ENCODE measurements around the gene LEUTX.
"Not testable (repeated sequence)": the region's sequence is repeated elsewhere in the genome, so short reads cannot be mapped to it uniquely, and the experiment has no call there.

LEUTX gene

DNA sequence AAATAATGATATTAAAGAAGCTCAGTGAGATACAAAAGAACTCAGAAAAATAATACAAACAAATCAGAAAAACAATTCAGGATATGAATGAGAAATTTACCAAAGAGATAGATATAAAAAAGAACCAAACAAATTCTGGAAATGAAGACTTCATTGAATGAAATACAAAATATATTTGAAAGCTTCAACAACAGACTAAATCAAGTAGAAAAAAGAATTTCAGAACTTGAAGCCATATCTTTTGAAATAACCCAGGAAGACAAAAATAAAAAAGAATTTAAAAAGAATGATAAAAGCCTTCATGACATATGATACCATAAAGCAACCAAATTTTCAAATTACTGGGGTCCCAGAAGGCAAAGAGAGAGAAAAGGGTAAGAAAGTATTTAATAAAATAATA, 9.6 kb downstream of the LEUTX start:
- DNase-seq = no peak

GRCh38 chr19:39792999-39793546, 14.4 kb downstream of the LEUTX start:
- DNase-seq = peak; percentile 70

DNA sequence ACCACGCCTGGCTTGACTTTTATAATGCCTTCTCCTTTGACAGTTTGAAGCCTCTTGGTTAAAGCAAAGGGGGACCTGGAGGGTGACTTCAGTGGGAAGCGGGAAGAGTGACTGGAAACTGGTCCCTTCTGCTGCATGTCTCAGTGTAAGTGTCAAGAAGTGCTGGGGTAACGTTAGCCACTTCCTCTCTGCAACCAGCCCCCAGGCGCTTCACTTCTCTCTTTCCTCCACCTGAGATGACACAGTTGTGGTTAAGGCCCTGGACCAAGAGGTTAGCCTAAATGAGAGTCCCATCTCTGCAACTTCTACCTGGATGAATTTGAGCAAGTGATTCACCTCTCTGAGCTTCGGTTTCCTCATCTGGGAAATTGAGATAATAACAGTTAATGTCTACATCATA, 16.3 kb downstream of the LEUTX start:
- DNase-seq = no peak

DNA sequence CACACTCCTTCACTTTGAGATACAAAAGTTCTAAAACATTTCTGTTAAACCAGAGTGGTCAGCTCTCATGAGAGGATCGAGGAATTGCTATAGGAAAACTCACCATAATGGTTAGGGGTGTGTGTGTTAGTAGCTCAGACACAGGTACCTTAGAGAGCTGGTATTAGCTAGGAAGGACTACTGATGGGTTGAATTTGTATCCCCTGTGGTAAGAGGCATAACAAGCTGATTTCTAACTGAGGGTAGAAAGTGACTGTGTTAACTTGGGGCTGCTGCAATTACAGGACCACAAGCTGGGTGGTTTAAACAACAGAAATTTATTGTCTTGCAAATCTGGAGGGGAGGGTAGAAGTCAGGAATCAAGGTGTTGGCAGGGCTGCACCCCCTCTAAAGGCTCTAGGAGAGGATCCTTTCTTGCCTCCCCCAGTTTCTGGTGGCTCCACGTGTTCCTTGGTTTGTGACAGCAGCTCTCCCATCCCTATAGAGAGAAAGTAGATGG, 17.4 kb downstream of the LEUTX start:
- no peak for DNase-seq

- no peak for DNase-seq
Measured at GRCh38 chr19:39797083-39797482, 18.4 kb downstream of the LEUTX start.

GRCh38 chr19:39802958-39803357, 24.3 kb downstream of the LEUTX start:
- DNase-seq = no peak

GRCh38 chr19:39805104-39805503, 26.4 kb downstream of the LEUTX start:
- no peak for DNase-seq

- no peak for DNase-seq
Measured at GRCh38 chr19:39807846-39808364, 29.3 kb downstream of the LEUTX start.

- not testable (repeated sequence) for DNase-seq
Measured at GRCh38 chr19:39808688-39809087, 30.0 kb downstream of the LEUTX start.

GRCh38 chr19:39809368-39809767, 30.7 kb downstream of the LEUTX start:
- DNase-seq = no peak

DNA sequence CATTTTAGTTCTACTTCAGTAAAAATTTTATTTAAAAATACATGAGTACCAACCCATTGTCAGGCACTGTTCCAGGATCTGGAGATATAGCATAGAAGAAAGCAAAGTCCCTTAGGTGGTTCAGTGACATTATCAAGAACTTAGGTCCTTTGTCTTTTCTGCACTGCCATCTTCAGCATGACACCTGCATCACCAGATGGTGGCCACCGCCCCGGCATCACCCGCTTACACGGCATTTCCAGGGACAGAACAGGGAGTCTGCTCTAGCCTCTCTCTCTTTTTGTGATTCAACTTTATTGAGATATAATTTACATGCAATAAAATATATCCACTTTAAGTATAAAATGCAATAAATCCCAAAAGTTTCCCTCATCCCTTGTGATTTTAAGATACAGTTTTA, 31.8 kb downstream of the LEUTX start:
- no peak for DNase-seq

DNA sequence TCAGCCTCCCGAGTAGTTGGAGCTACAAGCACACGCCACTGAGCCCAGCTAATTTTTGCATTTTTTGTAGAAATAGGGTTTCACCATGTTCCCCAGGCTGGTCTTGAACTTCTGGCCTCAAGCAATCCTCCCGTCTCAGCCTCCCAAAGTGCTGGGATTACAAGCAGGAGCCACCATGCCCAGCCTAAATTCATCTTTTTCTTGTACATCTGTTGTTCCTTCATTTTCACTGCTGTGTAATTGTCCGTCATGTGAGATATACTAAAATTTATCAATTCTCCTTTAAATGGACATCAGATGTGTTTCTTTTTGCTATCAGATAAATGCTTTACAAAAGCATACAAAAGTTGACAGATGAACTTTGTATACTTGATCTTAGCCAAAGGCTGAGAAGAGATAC, 32.4 kb downstream of the LEUTX start:
- no peak for DNase-seq

DNA sequence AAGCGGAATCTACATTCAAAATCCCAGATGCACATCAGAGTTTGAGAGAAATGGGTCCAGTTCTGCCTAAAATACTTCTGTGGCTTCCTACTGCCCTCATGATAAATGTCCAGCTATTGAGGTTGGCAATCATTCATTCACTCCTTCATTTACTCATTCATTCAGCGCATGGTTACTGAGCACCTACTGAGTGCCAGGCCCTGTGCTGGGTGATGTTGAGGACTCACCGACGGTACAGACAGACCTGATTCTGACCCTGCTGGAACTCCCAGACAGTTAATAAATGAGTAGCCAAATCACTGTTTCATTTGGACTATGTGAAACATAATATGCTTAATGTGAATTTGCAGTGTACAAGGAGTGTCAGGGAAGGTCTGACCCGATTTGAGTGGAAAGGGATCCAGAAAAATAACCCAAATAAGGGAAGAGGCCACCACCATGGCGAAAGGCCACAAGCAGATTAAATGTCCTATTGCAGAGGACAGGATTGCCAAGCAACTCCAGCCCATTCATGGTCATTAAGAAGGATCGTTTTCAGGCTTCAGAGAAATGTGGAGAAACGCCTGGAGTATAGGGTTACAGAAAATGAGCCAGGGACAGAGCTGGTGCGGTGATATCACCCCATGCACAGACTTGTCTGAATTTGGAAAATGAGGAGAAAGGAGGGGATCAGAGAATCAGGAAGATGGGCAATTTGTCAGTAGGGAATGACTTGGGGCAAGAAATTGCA, 34.8 kb downstream of the LEUTX start:
- no peak for DNase-seq

DNA sequence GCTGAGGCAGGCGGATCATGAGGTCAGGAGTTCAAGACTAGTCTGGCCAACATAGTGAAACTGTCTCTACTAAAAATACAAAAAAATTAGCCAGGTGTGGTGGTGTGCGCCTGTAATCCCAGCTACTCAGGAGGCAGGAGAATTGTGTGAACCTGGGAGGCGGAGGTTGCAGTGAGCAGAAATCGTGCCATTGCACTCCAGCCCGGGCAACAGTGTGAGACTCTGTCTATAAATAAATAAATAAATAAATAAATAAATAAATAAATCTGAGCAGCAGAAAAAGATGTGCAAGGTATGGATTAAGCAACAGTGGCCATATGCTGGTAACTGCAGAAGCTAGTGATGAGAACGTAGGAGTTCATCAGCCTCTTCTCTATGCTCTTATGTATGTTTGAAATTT, 35.5 kb downstream of the LEUTX start:
- DNase-seq = not testable (repeated sequence)

GRCh38 chr19:39814595-39814994, 35.9 kb downstream of the LEUTX start:
- no peak for DNase-seq

GRCh38 chr19:39816287-39817048, 37.8 kb downstream of the LEUTX start:
- DNase-seq = no peak

DNA sequence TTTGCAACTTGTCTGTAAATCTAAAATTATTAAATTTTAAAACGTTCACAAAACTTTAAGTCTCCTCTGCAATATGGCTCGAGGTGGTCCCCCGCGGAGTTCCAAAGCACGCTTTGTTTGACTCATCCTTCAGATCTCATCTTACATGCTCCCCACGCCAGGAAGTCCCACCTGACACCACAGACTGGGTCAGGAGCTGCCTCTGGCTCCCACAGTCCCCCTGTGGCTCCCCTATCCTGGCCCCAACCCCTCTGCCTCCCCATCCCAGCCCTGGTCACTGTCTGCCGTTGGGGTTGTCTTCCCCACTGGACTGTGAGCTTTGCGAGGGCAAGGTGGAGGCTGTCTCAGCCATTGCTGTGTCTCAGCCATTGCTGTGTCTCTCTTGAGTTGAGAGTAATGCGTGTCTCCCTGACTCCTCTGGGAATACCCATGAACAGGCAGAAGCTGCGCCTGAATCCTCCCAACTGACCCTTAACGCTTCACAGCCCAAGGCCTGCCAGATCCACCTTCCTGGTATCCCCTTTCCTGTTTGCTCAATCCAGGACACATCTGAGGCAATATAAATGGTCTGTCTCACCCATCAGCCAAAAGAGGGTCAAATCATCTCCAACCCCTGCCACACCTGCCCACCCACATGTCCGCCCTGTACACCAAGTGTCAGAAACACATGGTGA, 39.4 kb downstream of the LEUTX start:
- no peak for DNase-seq

DNA sequence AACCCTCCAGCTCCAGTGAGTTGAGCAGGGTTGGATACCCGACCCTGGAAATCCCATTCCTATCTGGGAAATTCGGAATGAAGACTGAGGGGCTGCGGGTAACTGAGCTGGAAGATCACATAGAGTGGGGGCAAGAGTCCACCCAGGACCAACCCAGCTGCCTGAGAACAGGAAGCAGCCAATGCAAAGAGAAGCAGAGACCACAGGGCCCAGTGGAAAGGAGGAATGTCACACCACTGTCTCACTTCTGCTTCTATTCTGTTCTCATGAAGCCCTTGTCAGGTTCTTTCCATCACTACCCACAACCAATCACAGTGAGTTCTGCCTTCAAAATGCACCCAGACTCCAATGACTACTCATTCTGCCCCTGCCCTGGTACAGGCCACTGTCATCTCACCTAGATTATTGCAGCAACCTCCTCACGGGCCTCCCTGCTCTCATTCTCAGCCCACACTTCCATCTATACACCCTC, 40.0 kb downstream of the LEUTX start:
- no peak for DNase-seq

- no peak for DNase-seq
Measured at GRCh38 chr19:39819786-39820185, 41.1 kb downstream of the LEUTX start.

GRCh38 chr19:39820696-39821095, 42.0 kb downstream of the LEUTX start:
- DNase-seq = no peak

DNA sequence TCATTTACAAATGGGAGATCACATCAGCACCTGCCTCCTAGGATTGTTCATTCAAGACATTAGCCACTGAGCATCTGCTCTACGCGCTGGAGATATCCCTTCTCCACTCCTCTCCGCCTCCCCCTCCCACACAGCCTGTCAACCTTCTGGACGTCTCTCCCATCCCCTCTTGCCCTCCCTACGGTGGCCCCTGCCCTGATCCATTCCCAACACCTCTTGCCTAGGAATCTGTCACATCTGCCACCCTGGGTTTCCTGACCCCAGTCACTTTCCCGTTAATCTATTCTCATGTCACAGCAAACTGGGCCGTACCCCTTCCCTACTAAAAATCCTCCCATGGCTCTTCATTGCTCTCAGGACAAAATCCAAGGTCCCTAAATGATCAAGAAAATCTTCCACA, 45.0 kb downstream of the LEUTX start:
- no peak for DNase-seq

All from fibroblast of skin of abdomen (primary cell).